SK-MEL-5 (cell line): ENCODE results near the gene ATP5PB. TPM values are rescaled to one million over a fixed set of nuclear protein-coding genes. Genes with fewer than 3 reads are reported as not detected.

Experiments
- small RNA-seq, 2 experiments: library from RNA; depleted of rRNA; stranded (forward); fragments of <200 nt; gene quantifications; one replicate each; pipeline ENCODE3, GENCODE V24; 2014
- total RNA-seq: library from RNA; depleted of rRNA; stranded (reverse); fragments of >200 nt; shearing (Covaris generic); gene quantifications from 2 replicates; pipeline ENCODE4 v1.2.3, GENCODE V29; 2014; rRNA removed

The ATP5PB gene
- total RNA-seq, 1 experiment from 2014 or later = 745 TPM

Small RNA genes within 50 kb of the gene (small RNA-seq; reads per million reads assigned to genes)
- gene RF00019 (0 reads per million in 2 experiments), gene RNU6-792P (0 reads per million in 2 experiments)

Other genes with a start within 250 kb of the ATP5PB start
- gene DENND2D, start 248.8 kb upstream of the ATP5PB start, total RNA-seq = 3.0 and 3.5 TPM in 2 replicates
- gene CHI3L2, start 221.8 kb upstream of the ATP5PB start, total RNA-seq = 0.55 TPM in 1 of 2 replicates, not detected in the other
- gene CHIA, start 158.6 kb upstream of the ATP5PB start, total RNA-seq = not detected in 2 replicates
- gene OVGP1, start 21.7 kb upstream of the ATP5PB start, total RNA-seq = 0.29 and 0.53 TPM in 2 replicates
- 54.1 and 57.1 TPM in 2 replicates for gene WDR77, start 208 bp upstream of the ATP5PB start, total RNA-seq
- 0.08 TPM in 1 of 2 replicates, not detected in the other for gene C1orf162, start 24.5 kb downstream of the ATP5PB start, total RNA-seq
- not detected in 2 replicates for gene ADORA3, start 54.2 kb downstream of the ATP5PB start, total RNA-seq
- gene TMIGD3, start 54.2 kb downstream of the ATP5PB start, total RNA-seq = 0.21 TPM in 1 of 2 replicates, not detected in the other
- gene RAP1A, start 170.3 kb downstream of the ATP5PB start, total RNA-seq = 8.4 and 11.2 TPM in 2 replicates